ENCODE results near the gene IER3. TPM values are rescaled to one million over a fixed set of nuclear protein-coding genes. Genes with fewer than 3 reads are reported as not detected.

IER3 gene
- total and polyA plus RNA-seq, 2 of the 13 experiments (the other 11 are each of a cell fraction or from before 2014, with no cell fraction given), result 51.1 to 131 TPM

GRCh38 chr6:30725713-30726505 is 18.4 kb downstream of the IER3 start (continued):
- TF ChIP-seq ZNF687 (CRISPR knock-in tag; IDR thresholded peaks at IDR 0.05), result peak; percentile 30; the same call in 1 of the 2 replicates
- no peak for TF ChIP-seq RORA (CRISPR knock-in tag; IDR thresholded peaks at IDR 0.05)
- TF ChIP-seq ZNF350 (CRISPR knock-in tag; IDR thresholded peaks at IDR 0.05; ENCODE audit: borderline replicate concordance, low read depth), result 0 out of 2 replicates have a peak, but pooled peaks have one; percentile 26
- TF ChIP-seq POLR2AphosphoS2 (IDR thresholded peaks at IDR 0.05; ENCODE audit: low read depth, low read length), result no peak
- no peak for TF ChIP-seq ZNF703 (CRISPR knock-in tag; IDR thresholded peaks at IDR 0.05; ENCODE audit: borderline replicate concordance)
- 0 out of 2 replicates have a peak, but pooled peaks have one; percentile 54 for TF ChIP-seq TERF1 (CRISPR knock-in tag; IDR thresholded peaks at IDR 0.05)
- no peak for TF ChIP-seq KDM1A (CRISPR knock-in tag; IDR thresholded peaks at IDR 0.05)
- no peak for TF ChIP-seq DMTF1 (CRISPR knock-in tag; IDR thresholded peaks at IDR 0.05)
- TF ChIP-seq AKAP8 (CRISPR knock-in tag; IDR thresholded peaks at IDR 0.05), result peak; percentile 65; the same call in 1 of the 2 replicates
- peak; percentile 34 for TF ChIP-seq ZNF781 (CRISPR knock-in tag; IDR thresholded peaks at IDR 0.05; ENCODE audit: borderline replicate concordance, not compliant biosample characterization)
- TF ChIP-seq KAT8 (CRISPR knock-in tag; IDR thresholded peaks at IDR 0.05), result no peak
- peak; percentile 57; the same call in 1 of the 2 replicates for TF ChIP-seq JUNB (CRISPR knock-in tag; IDR thresholded peaks at IDR 0.05; ENCODE audit: borderline replicate concordance)
- no peak for TF ChIP-seq ZNF329 (CRISPR knock-in tag; IDR thresholded peaks at IDR 0.05; ENCODE audit: low read depth)
- TF ChIP-seq PRMT3 (CRISPR knock-in tag; IDR thresholded peaks at IDR 0.05; ENCODE audit: borderline replicate concordance, low read depth), result 0 out of 2 replicates have a peak, but pooled peaks have one; percentile 39
- TF ChIP-seq YEATS2 (CRISPR knock-in tag; IDR thresholded peaks at IDR 0.05; ENCODE audit: borderline replicate concordance), result no peak
- TF ChIP-seq SIN3A (IDR thresholded peaks at IDR 0.05; ENCODE audit: borderline replicate concordance, low read depth, low read length), result 0 out of 2 replicates have a peak, but pooled peaks have one; percentile 25
- TF ChIP-seq, protein P1, sequence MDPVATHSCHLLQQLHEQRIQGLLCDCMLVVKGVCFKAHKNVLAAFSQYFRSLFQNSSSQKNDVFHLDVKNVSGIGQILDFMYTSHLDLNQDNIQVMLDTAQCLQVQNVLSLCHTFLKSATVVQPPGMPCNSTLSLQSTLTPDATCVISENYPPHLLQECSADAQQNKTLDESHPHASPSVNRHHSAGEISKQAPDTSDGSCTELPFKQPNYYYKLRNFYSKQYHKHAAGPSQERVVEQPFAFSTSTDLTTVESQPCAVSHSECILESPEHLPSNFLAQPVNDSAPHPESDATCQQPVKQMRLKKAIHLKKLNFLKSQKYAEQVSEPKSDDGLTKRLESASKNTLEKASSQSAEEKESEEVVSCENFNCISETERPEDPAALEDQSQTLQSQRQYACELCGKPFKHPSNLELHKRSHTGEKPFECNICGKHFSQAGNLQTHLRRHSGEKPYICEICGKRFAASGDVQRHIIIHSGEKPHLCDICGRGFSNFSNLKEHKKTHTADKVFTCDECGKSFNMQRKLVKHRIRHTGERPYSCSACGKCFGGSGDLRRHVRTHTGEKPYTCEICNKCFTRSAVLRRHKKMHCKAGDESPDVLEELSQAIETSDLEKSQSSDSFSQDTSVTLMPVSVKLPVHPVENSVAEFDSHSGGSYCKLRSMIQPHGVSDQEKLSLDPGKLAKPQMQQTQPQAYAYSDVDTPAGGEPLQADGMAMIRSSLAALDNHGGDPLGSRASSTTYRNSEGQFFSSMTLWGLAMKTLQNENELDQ (CRISPR knock-in tag; IDR thresholded peaks at IDR 0.05; ENCODE audit: borderline replicate concordance), result 0 out of 2 replicates have a peak, but pooled peaks have one; percentile 27
